ENCODE results near the gene LPIN2.
"Not testable (repeated sequence)": the region's sequence is repeated elsewhere in the genome, so short reads cannot be mapped to it uniquely, and the experiment has no call there.

LPIN2 gene

DNA sequence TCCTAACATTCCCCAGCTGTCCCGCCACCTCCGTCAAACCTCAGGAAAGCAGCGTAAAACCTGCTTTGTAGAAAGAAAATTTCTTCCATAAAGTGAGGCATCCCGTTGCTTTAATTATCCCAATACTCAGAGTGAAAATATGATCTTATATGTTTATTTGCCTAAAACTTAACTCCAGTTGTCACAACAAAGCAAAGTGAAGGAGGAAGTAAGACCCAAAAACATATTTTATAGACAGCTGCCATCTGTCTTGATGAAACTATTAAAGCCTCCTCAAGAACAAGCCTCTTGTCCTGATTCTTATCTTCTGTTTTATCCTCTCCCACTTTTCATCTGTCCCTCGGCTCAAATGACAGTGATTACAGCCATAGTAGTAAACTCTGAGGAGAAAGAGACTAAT lies 28.9 kb upstream of the LPIN2 start:
- DNase-seq = peak; percentile 33

DNA sequence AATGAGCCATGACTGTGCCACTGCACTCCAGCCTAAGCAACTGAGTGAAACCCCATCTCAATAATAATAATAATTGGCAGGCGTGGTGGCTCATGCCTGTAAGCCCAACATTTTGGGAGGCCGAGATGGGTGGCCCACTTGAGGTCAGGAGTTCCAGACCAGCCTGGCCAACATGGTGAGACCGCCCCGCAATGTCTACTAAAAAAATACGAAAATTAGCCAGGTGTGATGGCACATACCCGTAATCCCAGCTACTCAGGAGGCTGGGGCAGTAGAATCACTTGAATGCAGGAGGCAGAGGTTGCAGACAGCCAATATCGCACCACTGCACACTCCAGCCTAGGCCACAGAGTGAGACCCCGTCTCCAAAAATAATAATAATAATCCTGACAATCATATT lies 27.9 kb upstream of the LPIN2 start:
- DNase-seq = no peak

DNA sequence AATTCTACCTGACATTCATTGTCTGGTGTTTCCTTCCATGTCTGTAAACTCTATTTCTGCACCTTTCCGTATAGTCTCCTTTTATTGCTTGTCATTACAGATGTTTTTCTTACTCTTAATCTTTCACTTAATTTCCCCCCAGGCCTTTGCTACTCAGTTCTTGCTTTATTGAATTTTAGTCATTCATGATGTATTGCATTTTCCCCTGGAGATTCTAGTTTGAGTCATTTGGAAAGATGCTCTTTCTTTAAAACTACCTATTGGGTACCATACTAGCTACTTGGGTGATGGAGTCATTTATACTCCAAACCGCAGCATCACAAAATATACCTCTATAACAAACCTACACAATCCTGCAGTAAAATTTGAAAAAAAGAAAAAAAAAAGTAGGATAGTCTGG lies 27.2 kb upstream of the LPIN2 start:
- no peak for DNase-seq

DNA sequence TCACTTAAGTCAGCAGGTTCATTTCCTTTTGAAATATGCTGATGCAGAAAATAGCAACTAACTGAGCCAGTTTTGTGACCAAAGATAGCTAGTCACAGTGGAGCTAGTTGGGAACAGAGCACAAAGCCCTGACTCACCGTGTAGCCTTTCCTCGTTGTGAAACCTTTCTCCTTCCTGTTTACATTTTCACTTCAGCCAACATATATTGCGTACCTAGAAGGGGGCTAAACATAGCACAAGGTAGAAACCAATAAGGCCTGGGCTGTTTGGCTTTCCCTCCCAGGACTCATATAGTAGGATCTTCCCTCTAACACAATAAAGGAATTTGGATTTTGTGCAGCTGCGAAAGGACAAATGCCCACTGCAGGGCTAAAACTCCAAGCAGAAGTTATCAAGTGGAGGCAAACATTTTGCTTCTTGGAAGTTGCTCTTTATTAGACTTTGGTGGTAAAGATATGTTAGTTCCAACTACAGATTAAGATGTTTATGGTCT lies 24.5 kb upstream of the LPIN2 start:
- DNase-seq = no peak

DNA sequence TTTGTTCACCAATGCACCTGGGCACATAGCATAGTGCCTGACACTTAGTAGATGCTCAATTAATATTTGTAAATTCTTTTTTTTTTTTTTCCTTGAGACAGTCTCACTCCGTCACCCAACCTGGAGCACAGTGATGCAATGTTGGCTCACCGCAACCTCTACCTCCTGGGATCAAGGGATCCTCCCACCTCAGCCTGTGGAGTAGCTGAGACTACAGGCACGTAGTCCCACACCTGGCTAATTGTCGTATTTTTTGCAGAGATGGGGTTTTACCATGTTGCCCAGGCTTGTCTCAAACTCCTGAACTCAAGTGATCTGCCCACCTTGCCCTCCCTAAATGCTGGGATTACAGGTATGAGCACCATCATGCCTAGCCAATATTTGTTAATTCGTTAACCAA lies 23.2 kb upstream of the LPIN2 start:
- no peak for DNase-seq

DNA sequence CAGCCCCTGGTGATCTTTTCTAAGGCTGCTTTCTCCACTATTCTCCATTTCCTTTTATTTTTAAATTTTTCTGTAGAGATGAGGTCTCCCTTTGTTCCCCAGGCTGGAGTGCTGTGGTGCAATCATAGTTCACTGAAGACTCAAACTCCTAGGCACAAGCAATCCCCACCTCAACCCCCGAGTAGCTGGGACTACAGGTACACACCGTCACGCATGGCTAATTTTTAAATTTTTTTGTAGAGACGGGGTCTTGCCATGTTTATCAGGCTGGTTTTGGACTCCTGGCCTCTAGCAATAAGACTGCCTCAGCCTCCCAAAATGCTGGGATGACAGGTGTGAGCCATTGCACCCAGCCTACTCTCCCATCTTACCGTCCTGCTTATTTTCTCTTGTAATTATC lies 22.7 kb upstream of the LPIN2 start:
- DNase-seq = no peak

DNA sequence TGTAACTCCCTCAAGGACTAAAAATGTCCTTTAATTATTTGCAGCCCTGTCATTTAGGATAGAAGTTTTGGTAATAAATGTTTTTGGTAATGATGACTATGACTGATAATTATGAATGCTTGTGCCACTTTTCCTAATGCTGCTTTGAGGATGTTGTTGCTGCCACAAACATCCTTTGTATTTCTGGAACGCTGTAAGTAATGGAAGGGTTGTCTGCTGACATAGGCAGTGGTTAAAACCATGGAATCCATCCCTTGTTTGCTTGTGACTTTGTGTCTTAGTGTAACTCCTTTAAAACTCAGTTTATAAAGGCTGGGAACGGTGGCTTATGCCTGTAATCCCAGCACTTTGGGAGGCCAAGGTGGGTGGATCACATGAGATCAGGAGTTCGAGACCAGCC lies 19.8 kb upstream of the LPIN2 start:
- DNase-seq = no peak

DNA sequence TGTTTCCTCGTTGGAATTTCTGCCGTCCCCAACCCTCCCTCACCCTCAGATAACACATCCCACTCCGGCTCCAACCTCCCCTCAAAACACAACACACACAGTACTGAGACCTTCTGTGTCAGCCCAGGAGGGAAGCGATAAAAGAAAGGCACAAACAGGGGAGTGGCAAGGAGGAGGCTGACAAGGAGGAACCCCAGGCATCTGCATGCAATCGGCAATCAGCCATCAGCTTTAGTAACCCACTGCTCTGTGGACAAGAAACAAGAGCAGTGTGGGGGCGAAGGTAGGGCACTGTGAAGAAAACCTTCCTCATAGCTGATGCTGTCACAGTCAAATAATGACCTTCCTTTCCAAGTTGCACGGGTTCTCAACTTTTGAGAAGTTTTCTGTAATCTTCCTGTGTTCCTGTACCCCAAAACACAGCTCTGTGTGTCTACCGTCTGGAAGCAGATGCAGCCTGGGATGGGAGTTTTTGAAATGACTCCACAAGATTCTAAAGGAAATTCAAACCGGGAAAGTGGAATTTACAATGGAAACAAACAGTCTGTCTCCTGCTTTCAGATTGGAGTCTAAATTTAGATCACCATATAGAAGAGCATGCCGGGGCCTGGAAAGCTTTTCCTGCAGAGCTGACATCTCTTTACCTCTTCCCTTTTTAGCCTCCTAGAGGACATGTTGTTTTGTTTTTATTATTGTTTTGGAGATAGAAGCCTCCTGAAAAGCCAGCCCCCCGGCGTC lies 16.4 kb upstream of the LPIN2 start:
- DNase-seq = no peak

DNA sequence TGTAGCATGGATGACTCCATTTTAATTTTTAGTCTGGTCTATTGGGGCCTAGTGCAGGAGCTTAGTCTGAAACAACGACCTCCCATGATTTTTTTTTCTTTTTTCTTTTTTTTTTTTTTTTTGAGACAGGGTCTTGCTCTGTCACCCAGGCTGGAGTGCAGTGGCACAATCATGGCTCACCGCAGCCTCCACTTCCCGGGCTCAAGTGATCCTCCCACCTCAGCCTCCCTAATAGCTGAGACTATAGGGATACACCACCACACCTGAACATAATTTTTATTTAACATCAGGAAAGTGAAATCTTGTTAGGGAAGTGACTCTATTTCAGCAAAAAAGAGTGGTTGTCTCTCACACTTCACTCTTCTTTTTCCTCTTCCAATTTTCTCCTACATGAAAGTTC lies 15.2 kb upstream of the LPIN2 start:
- not testable (repeated sequence) for DNase-seq

DNA sequence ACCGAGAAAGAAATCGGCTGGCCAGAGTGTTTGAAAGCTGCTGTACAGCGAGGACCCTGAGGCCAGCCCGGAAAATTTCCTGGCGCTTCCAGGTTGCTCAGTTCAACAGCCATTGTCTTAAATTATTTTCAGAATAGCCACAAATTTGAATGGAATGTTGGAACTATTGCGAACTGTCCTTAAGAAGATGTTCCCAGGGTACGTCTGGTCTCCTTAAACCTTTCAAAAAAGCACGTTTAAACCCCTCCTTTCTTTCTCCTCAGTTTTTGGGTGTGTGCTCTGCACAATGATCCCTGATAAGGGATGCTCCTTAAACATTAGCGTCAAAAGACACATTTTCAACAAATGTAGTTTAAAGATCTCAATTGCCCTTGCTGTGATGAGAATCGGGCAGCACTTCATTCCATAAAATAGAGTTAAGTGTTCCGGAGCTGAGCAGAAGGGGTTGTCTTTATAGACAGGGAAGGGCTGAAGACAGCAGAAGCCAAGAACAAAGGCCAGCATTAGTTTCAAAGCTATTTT lies 14.5 kb upstream of the LPIN2 start:
- DNase-seq = no peak

DNA sequence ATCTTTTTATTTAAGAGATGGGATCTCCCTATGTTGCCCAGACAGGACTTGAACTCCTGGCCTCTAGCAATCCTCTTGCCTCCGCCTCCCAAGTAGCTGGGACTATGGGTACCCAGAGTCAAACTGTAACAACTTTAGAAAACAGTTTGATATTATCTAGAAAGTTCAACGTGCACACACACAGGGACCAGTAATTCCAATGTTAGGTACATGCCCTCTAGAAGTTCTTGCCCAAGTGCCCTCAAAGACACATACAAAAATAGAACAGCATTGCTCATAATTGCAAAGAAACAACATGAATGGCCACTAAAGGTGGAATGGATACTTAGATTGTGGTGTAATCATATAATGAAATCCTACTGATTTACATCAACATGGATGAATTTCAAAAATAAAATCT lies 12.6 kb upstream of the LPIN2 start:
- DNase-seq = no peak

DNA sequence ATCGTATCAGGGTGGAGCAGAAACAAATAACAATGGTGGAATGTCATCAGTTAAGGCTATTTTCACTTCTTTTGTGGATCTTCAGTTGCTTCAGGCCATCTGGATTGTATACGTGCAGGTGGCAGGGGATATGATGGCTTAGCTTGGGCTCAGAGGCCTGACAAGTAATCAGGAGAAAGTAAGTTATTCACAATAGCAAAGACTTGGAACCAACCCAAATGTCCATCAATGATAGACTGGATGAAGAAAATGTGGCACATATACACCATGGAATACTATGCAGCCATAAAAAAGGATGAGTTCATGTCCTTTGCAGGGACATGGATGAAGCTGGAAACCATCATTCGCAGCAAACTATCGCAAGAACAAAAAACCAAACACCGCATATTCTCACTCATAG lies 10.7 kb upstream of the LPIN2 start:
- not testable (repeated sequence) for DNase-seq

DNA sequence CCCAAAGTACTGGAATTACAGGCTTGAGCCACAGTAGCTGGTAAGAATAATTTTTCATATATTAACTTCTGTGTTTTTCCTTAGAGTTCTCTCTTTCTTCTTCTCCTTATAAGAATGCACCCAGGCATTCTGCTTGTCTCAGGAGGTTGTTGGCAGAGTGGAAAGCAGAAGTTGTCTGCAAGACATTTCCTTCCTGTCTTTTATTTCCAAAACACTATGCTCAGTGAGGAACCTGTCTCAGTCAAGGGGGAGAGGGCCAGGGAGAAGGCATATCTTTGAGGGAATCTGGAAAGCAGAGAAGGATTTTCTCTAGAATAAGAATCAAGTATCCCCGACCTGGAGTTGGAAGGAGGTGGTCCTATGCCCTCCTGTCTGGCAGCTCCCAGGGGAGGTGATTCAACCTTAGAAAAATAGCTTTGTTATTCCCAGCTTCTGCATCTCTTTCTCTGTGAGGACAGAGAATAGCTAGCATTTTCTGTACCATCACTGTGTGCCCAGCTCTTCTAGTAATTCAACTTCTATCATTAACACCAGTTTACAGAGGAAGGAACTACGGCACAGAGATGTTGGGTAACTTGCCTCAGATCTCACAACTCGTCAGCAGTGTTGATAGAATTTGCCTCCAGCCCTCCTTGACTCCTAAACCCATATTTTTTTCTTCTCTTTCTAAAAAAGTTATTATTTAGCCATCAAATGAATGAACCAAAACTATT lies 3.8 kb upstream of the LPIN2 start:
- no peak for DNase-seq

DNA sequence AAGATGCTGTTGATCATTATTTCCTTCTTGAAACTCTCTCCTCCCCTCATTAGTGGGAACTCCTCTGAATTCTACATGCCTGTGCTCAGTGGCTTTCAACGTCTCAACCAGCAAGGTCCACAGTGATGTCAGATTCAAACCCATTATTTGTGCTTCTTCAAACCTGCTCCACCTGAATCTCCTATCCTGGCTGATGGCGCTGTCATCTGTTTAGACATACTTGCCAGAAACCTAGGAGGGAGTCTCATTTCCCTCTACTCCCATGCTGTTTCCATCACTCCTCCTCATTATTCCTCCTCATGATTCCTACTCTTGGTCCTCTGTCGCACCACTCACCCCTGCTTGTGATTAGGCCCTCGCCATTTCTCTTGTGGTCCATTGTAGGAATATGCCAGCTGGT lies 2.9 kb upstream of the LPIN2 start:
- no peak for DNase-seq

DNA sequence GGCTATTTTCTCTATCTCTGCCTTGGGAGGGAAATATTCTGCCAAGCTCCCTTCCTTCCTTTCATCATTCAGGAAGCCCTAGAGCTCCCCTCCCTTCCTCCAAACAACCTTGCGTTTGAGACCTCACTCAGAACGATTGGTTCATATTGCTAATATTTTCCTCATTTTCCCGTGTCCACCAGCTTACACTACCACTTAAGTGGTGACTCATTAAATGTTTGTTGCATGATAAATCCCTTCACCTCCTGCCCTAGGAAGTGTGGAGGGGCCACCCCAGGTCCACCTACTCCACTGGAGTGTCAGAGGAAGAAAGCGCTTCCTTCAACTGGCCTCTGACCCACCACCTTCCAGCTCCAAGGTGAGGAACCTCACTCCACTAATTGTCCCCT lies 2.3 kb upstream of the LPIN2 start:
- no peak for DNase-seq

DNA sequence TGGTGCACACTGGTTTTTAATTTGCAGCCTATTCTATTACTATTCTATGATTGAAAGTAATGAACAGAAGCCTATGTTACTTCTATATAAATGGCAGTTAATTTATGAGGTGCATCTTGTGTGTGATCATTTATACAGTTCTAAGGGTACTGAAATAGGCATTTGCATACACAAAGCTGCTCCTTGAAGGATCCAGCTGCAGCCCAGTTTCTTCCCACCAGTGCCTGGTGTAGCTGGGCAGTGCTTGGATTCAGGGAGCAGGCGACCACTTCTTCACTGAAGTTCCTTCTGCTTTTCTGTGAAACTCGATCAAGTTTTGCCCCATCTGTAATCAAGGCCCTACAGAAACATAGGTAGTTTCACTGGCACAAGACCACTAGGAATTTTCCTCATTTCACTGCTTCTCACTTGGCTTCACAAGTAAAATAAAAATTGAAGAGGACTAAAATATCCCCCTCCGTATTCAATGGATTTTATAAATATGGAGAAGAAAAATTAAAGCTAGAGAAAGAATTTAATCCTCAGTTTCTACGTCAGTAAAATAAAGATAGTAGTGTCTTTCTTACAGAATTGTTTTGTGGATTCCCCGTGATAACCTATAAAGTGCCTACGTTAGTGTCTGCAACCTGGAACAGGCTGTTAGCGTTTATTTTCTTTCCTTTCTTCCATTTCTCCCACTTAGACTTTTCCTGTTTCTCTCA lies 1.7 kb upstream of the LPIN2 start:
- no peak for DNase-seq

DNA sequence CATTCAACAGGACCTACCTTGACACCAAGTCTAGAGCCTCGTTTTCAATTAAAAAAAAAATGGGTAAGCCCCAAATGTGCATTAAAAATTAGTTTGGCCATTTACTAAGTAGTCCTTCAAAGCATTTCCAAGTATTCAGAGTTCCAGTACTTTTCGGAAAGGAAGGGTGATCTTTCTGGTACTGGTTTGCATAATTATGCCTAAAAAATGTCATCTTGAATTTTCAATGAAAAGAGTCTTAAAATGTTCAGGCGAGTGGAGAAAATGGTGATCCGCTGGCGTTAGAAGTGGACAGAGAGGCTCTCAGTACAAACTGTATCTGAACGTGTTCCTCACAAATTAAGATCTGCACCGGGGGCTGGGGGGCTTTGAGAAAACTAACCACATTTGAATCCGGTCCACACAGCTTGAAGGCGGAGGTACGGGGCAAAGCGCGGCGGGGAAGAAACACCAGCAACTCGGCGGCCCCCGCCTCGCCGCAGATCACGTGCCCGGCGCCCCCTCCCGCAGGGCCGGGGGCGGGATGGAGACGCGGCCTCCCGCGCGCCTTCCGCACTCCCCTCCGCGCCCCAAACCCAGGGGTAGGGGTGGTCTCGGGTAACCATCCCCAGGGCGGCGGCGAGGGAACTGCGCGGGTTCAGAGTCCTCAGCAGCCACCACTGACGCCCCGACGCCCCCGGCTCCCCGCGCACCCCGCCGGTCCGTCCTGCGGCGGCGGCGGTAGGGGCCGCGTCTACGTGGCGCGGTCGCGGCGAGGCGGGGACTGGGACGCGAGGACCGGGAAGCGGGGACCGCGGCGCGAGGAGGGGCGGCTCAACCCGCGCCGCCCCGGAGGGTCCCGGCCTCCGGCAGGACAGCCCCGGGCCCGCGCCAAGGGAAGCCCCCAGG lies 564 bp downstream of the LPIN2 start:
- DNase-seq = no peak

DNA sequence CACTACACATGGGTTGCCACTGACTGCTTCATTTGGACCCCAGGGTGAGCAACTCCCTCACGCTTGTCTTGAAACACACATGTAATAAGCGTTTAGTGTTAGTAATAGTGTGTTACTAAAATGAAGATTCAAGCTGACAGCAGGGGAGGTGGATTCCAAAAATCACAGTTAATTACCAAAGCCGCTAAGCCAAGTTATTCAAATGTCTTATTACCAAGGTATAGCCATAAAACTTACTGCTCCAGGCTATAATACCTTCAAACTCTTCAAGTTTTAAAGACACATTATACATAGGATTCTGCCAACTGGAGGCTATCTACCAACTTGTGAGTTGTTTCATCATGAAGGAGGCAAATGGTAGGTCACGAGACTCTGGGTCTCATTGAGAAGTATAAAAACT lies 2.9 kb downstream of the LPIN2 start:
- no peak for DNase-seq

DNA sequence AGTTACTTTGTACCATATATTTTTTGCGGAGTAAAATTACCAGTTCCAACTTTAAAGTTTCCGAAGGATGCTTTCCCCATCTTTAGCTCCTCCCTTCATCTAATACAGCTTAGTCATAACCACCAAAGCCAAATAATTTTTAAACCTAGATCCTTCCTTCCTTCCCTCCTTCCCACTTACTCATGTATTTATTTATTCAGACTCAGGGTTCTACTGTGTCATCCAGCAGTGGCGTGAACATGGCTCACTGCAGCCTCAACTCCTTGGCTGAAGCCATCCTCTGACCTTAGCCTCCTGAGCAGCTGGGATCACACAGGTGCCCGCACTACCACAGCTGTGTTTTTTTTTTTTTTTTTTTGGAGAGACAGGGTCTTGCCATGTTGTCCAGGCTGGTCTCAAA lies 4.4 kb downstream of the LPIN2 start:
- DNase-seq = no peak

DNA sequence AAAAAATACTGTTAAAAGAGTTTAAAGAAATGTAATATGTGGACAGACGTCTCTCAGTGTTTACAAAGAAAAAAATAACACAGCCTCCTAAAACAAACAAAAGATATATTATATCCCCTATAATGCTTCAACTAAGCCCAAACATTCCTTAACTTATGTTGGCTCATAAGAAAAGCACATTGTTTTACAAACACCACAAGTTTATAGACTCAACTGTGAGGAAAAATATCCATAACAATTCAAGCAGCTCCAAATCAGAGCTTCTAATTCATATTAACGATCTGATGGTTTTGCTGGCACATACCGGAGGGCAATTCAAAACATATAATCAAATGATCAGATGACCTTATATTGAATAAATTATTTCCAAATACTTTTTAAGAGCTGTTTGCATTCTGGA lies 5.5 kb downstream of the LPIN2 start:
- no peak for DNase-seq

DNA sequence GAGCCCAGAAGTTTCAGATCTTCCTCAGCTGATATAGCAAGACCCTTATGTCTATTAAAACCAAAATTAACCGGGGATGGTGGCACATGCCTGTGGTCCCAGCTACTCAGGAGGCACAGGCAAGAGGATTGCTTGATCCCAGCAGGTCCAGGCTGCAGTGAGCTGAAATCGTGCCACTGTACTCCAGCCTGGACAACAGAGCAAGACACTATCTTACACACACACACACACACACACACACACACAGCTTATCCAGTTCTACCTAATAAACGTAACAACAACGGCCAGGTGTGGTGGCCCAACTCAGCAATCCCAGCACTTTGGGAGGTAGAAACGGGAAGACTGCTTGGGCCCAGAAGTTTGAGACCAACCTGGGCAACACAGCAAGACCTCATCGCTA lies 7.5 kb downstream of the LPIN2 start:
- no peak for DNase-seq

DNA sequence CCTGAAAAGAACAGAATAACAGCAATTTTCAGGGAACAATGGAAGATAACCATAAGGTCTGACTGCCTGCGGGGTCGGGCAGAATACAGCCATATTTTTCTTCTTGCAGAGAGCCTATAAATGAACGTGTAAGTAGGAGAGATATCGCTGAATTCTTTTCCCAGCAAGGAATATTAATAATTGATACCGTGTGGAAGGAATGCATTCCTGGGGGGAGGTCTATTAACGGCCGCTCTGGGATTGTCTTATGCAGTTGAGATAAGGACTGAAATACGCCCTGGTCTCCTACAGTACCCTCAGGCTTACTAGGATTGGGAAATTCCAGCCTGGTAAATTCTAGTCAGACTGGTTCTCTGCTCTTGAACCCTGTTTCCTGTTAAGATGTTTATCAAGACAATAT lies 9.2 kb downstream of the LPIN2 start:
- DNase-seq = not testable (repeated sequence)

DNA sequence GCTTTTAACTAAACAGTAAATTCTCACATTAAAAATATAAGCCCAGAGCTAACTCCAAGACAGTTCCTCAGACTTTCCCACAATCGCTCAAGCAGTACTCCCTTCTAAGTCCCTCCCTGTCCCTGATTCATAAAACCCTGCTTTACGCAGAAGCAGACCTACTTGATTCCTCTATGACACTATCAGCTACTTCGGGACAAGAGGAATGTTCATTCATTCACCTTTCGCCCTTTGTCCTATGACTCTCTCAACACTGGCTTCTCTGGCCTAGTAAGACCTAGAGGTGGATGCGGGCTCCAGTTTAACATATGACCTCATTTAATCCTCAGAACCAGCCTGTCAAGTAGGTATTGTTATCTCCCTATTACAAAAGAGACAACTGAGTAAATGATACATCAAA lies 10.2 kb downstream of the LPIN2 start:
- DNase-seq = no peak
